DMS53 (cell line): ENCODE results near the gene HNRNPC.
"Not testable (repeated sequence)": the region's sequence is repeated elsewhere in the genome, so short reads cannot be mapped to it uniquely, and the experiment has no call there.

Source experiments
- DNase-seq: peaks from one replicate; lab custom pipeline; 2025; lab: John Stamatoyannopoulos, UW

Gene HNRNPC

DNA sequence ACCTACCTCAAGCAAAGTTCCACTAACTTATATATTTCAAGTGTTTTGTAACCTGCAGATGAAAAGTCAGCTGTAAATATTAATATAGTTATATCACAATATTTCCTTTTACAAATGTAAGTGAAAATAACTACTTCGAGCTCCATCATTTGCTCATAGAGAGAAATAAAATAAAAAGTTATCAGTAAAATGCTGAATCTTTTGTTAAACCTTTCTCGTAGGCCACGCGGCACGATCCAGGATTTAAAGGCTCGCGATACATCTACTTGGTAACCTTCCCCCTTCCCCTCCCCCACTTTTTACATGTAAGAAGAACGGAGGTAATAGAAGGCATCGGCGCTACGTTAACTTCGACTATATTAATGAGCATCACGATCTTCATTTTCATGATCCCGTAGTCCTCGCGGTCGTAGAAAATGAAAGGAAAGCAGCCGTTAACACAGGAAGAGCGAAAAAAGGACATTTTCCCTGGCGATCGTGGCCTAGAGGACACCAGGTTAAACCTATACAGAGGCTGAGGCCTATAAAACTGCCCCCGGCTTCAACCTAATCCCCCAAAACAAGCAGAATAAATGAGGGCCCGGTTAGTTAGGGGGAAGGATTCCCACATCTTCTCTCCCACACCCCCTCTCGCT lies 508 bp downstream of the HNRNPC start:
- peak; percentile 61 for DNase-seq

DNA sequence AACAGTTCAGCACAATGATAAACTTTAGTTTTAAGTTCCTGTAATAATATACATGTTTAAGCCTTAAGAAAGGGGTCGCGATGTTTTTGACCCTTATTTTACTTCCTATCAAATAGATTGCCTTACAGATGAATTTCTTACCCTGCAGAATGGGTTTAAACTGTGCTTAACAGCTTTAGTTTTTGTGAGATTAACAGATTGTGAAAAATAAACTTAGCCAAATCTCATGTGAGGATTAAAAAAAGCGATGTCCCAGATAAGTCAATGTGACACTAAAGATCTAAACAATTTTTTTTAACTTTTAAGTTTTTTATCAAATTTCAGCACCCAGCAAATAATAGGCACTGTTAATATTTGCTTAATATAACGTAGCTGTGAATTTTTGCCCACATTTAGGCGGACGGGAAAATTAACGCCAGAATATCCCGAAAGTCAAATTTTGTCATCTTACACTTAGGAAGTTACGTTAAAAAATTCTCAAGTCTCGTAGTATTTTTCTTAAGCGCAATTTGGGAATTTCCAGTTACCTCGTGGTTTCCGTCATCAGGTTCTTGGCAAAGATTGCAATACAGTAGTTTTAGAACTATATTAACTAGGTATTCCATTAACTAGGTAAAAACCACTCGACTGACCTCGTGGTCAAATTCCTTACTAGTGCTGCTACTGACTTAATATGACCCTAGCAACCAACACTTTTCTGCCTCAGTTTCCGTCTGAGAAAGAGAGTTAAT lies 1.2 kb downstream of the HNRNPC start:
- DNase-seq = no peak

DNA sequence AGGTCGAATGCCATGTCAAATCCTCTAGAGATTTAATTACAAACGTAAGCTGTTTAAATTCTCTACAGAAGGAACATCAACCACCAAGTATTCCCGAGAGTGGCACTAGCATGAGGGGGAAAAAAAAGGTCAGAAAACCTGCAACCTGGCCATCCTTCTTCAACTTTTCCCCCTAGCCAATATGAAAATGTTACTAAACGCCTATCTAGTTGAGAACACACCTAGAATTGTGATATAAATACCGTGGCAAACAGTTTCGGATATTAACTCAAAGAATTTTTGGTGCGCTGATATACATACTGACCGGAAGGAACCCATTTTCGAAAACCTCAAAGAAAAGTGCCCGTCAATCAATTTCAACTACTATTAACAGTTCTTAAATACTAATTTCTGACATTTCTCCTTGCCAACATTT lies 1.8 kb downstream of the HNRNPC start:
- no peak for DNase-seq

- peak; percentile 22 for DNase-seq
Observed at GRCh38 chr14:21264025-21264801, 5.0 kb downstream of the HNRNPC start.

- DNase-seq = no peak
Observed at GRCh38 chr14:21263284-21264024, 5.8 kb downstream of the HNRNPC start.

DNA sequence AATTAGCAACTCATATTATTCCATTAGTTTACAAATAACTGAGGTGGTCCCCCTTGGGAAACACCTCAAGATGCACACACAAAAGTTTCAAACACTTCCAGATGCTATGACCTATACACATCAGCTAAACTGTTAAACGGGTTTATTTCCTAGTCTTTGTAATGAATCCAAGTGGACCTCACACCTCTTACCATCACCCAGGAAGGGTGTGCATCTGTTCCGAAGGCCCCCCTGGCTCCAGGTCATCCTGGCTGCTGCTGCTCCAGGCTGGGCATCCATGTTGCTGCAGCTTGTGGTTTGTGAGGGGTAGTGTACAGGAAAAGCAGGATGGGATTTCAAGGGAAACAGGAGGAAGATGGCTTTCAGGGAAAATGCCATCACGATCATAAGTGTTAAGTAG lies 6.8 kb downstream of the HNRNPC start:
- DNase-seq = no peak

DNA sequence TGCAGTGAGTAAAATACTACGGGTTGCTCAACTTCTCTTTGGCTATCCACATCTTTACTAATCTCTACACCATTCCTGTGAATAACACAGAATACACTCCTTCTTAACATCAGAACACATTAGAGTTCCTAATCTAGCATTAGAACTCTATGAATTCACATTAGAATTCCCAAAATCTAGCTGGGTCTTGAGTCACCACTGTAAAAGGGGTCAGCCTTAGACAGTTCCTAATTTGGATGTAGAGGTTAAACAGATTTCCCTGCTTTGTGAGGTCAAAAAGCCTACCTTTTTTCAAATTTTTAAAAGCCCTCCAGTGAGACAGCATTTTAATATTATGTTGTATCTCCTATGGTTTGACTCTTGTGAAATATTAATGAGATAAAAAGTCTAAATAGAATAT lies 7.4 kb downstream of the HNRNPC start:
- no peak for DNase-seq

- no peak for DNase-seq
Observed at GRCh38 chr14:21258889-21259787, 10.1 kb downstream of the HNRNPC start.

DNA sequence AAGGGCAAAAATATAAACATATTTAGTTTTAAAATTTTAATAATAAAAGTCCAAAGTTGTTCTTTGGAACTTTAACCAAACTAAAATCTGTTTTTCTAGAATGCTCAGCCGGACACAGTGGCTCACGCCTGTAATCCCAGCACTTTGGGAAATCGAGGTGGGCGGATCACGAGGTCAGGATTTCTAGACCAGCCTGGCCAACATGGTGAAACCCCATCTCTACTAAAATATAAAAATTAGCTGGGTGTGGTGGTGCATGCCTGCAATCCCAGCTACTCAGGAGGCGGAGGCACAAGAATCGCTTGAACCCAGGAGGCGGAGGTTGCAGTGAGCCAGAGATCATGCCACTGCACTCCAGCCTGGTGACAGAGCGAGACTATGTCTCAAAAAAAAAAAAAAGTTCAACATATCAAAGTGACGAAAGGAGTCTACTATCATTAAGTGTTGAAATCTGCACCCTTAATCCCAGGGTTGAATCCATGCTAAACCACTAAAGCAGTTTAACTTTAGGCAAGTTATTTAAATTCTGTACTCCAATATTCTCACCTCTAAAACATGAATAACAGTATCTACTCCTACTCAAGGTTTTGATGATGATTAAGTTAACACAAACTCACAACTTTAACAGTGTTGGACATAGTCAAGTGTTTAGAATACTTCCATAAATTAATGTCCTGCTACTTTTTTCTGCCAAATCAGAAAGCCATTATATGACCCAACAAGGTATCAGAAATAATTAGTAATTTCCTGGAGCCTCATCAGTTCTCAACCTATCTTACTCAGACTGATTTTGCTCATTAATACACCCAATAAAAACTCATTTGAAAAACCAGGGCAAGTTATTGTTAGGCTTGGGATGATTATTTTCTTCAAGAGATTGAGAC lies 11.0 kb downstream of the HNRNPC start:
- no peak for DNase-seq

GRCh38 chr14:21257394-21257909 lies 11.8 kb downstream of the HNRNPC start:
- DNase-seq = no peak

GRCh38 chr14:21256539-21257393 lies 12.5 kb downstream of the HNRNPC start:
- no peak for DNase-seq

- DNase-seq = not testable (repeated sequence)
Observed at GRCh38 chr14:21256102-21256447, 13.2 kb downstream of the HNRNPC start.

GRCh38 chr14:21255385-21256101 lies 13.7 kb downstream of the HNRNPC start:
- DNase-seq = no peak

GRCh38 chr14:21252149-21252548 lies 17.1 kb downstream of the HNRNPC start:
- DNase-seq = no peak

DNA sequence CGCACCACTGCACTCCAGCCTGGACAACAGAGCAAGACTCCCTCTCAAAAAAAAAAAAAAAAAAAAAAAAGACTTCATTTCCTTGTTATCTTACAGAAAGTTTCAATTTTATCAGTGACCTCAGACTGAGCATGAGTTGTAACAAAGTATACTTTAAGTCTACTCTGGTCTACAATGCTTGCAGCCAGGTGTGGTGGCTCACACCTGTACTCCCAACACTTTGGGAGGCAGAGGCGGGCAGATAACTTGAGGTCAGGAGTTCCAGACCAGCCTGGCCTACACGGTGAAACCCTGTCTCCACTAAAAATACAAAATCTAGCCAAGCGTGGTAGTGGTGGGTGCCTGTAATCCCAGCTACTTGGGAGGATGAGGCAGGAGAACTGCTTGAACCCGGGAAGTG lies 18.0 kb downstream of the HNRNPC start:
- DNase-seq = no peak

DNA sequence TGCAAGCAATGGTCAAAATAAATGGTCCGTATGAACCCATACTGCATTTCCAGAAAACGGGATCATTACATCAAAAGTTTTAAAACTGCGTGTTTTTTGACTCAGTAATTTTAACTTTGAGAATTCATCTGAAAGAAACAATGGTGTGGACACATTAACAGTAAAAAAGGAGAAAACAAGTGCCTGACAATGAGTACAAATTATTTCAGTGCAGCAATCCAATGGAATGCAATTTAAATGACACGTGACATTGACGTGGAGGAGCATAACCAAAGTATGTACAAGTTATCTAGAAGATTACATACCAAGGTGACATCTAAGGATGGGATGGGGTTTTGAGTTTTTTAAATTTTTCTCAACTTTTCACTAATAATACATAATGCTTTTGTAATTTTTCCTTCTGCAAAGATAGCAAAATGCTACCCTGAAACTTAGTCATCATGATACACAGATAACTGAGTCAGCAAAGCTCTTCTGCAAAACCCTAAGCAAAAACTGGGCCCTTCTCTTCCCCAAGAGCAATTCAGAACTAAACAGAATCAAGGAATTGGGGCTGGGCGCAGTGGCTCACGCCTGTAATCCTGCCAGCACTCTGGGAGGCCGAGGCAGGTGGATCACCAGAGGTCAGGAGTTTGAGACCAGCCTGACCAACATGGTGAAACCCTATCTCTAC lies 20.4 kb downstream of the HNRNPC start:
- no peak for DNase-seq

- DNase-seq = no peak
Observed at GRCh38 chr14:21248338-21248737, 20.9 kb downstream of the HNRNPC start.

GRCh38 chr14:21245813-21246212 lies 23.4 kb downstream of the HNRNPC start:
- no peak for DNase-seq
